HFF-Myc (cell line): ENCODE data around the gene GALNT12.

ENCODE experiments used
- DNase-seq: peaks from one replicate; pipeline ENCODE4 v3.0.0-alpha.2; 2011; ENCODE audit warnings: low read depth; ENCODE audit errors: extremely low read depth
- H3K4me3 ChIP-seq: replicated peaks from 2 replicates; pipeline ENCODE4 v1.5.1; 2011; ENCODE audit warnings: low read depth, mild to moderate bottlenecking, control low read depth, low read length
- TF ChIP-seq, protein P1 (sequence below): IDR thresholded peaks from 2 replicates; pipeline ENCODE4 v1.5.1; 2012; ENCODE audit warnings: mild to moderate bottlenecking, low read depth, low read length, control low read depth; ENCODE audit errors: missing control alignments

GALNT12 gene

DNA sequence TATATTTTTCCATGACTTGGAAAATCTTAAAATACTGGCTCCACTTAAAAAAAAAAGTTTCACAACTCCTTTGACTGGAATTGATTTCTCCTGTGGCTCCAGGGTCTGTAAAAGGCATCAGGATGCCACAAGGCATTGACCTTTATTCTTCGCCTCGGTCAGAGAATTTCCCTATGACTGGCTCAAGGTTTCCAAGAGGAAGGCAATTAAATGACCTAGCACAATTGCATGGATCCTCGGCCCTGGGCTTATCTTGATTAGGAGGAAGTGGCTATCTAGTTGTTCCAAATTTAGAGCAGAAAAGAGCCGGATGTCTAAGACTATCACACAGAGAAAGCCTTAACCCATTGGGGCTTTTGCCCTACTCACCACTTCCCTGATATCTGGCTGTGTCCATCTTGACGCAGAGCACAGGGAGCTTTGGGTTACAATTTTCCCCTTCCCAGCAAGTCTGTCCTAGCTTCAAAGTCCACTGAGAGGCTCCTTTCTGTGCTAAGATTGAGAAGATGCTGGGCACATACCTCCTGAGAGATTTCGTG, 79.3 kb downstream of the GALNT12 start:
- DNase-seq: no peak
- no peak overlapping the region for H3K4me3 ChIP-seq
- TF ChIP-seq, protein P1, sequence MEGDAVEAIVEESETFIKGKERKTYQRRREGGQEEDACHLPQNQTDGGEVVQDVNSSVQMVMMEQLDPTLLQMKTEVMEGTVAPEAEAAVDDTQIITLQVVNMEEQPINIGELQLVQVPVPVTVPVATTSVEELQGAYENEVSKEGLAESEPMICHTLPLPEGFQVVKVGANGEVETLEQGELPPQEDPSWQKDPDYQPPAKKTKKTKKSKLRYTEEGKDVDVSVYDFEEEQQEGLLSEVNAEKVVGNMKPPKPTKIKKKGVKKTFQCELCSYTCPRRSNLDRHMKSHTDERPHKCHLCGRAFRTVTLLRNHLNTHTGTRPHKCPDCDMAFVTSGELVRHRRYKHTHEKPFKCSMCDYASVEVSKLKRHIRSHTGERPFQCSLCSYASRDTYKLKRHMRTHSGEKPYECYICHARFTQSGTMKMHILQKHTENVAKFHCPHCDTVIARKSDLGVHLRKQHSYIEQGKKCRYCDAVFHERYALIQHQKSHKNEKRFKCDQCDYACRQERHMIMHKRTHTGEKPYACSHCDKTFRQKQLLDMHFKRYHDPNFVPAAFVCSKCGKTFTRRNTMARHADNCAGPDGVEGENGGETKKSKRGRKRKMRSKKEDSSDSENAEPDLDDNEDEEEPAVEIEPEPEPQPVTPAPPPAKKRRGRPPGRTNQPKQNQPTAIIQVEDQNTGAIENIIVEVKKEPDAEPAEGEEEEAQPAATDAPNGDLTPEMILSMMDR: no peak

DNA sequence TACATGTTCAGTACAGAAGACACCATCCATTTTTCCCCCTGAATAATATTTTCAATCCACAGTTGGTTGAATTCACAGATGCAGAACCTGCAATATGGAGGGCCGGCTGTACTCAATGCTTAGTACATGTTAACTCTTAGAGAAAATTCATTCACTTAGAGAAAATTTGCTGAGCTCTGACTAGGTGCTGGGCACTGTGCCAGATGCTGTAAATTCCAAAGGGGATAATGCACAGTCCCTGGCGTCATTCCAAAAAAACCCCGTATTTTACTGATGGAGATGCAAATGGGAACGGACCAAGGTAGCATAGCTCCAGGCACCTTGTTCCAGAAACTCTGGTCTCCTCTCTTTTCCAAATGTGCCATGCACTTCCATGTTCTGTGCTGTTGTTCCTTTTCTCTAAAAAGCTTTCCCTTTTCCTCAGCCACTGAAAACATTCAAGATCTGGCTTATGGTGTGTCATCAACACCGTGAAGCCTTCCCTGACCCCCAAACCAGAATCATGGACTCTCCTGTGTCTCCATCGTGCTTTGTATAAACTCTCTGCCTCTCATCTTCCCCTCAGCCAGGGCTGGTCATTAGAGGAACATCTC, 80.5 kb downstream of the GALNT12 start:
- TF ChIP-seq, protein P1: no peak

DNA sequence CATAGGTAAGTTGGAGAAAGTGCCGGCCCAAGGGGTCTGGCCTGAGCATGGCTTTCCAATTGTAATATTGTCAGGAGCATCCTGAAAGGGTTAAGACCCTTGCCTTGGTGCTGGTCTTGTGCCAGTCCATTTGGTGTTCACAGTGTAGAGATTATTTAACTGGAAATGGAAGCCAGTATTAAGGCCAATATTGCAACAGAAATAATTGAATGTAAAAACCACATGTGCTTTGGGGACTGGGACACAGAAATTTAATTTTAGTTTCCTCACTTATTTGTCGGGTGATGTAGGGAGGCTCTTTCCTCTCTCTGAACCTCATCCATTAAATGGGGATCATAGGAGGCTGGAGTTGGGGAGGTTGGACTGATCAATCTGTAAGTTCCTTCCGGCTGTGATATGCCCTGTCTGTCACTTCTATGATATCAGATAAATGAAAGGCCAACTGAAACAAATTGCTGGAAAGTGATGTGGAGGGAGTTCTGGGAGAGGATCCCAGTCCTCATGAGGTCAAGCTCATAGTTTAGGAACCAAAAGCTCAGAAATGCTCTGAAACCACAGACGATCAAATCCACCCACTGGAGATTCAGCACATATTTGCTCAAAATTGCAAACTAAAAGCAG, 81.4 kb downstream of the GALNT12 start:
- no peak for DNase-seq

More for the DNA sequence above, 80.5 kb downstream of the GALNT12 start:
- DNase-seq: no peak
- no peak overlapping the region for H3K4me3 ChIP-seq

DNA sequence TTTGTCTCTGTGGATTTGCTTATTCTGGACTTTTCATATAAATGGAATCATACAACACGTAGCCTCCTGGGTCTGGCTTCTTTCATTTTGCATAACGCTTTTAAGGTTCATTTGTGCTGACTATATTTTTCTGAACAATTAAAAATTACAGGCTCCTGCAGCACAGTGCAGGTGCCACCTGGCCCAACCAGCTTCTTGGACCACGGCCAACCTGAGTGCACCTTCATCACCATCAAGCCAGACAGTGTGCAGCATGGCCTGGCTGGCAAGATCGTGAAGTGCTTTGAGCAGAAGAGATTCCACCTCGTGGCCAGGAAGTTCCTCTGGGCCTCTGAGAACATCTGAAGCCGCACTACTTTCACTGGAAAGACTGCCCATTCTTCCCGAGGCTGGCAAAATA, 82.8 kb downstream of the GALNT12 start:
- TF ChIP-seq, protein P1: no peak
- no peak for DNase-seq
- no peak overlapping the region for H3K4me3 ChIP-seq

More for the DNA sequence above, 81.4 kb downstream of the GALNT12 start:
- TF ChIP-seq, protein P1: no peak
- no peak overlapping the region for H3K4me3 ChIP-seq

- TF ChIP-seq, protein P1: no peak
- H3K4me3 ChIP-seq: no peak overlapping the region
- DNase-seq: no peak
These were observed 84.8 kb downstream of the GALNT12 start for GRCh38 chr9:98892288-98892687.

DNA sequence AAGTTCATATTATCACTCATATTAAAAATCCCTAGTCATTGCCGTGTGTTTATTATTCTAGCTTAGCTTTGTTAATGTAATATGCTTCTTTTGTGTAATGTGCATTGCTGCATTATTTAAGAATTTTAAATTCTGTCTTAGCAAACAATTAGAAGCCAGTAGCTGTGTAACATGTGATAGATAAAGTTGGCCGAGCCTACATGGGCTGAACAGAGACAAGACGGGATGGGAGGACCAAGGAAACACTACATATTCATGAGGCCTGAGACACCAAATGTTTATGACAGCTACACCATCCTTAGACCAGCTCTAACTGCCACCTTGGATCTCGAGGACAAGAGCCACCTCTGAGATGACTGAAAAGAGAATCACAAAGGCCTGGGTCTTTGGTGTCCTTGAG, 85.2 kb downstream of the GALNT12 start:
- H3K4me3 ChIP-seq: no peak overlapping the region
- DNase-seq: no peak
- TF ChIP-seq, protein P1: no peak
